Keratinocyte (primary cell): ENCODE measurements around the gene TBCD. TPM values are rescaled to one million over a fixed set of nuclear protein-coding genes. Genes with fewer than 3 reads are reported as not detected.

Experiments
- DNase-seq: peaks from one replicate; pipeline ENCODE4 v3.0.0-alpha.2; 2011; ENCODE audit warnings: low read depth, missing footprints, low spot score
- FAIRE-seq: peaks from 2 replicates; lab custom pipeline; 2011; peaks lifted over from hg19 to GRCh38; lab: Jason Lieb, UNC
- H2AFZ ChIP-seq: 2 replicates; pipeline ENCODE4 v1.6.0; 2012; ENCODE audit warnings: low read length, control low read depth, inconsistent platforms; ENCODE audit not compliant: control insufficient read depth
- H3K27ac ChIP-seq: 2 replicates; pipeline ENCODE4 v1.5.1; 2011; ENCODE audit warnings: low read length; ENCODE audit not compliant: control insufficient read depth, insufficient read depth
- H3K27me3 ChIP-seq: 3 replicates; pipeline ENCODE4 v1.6.0; 2011; ENCODE audit warnings: low read length; ENCODE audit not compliant: control insufficient read depth, insufficient read depth; ENCODE audit errors: extremely low read depth
- H3K36me3 ChIP-seq, 2 experiments: 2 replicates in 1 of 2; 3 replicates in 1 of 2; pipeline ENCODE4 v1.5.1; 2011; ENCODE audit warnings: low read length in 2 of 2, mild to moderate bottlenecking in 1 of 2; ENCODE audit not compliant: control insufficient read depth in 2 of 2, insufficient read depth in 2 of 2; ENCODE audit errors: extremely low read depth in 1 of 2
- H3K4me1 ChIP-seq: 3 replicates; pipeline ENCODE4 v1.5.1; 2011; ENCODE audit warnings: low read length; ENCODE audit not compliant: control insufficient read depth, insufficient read depth; ENCODE audit errors: extremely low read depth
- H3K4me2 ChIP-seq: 3 replicates; pipeline ENCODE4 v1.6.0; 2011; ENCODE audit warnings: low read depth, low read length; ENCODE audit not compliant: control insufficient read depth, insufficient read depth; ENCODE audit errors: extremely low read depth
- H3K4me3 ChIP-seq, 3 experiments: fragments of 200-600 bp in 1 of 3; sonication (generic) in 1 of 3; 2 replicates in 2 of 3; 3 replicates in 1 of 3; pipeline ENCODE4 v1.5.1; 2011 to 2016; ENCODE audit warnings: low read length in 3 of 3, mild to moderate bottlenecking in 3 of 3, control low read depth in 2 of 3, inconsistent platforms in 1 of 3, low read depth in 1 of 3, mixed read lengths in 1 of 3, mixed run types in 1 of 3, moderate library complexity in 1 of 3; ENCODE audit not compliant: control insufficient read depth in 2 of 3, insufficient read depth in 2 of 3; ENCODE audit errors: extremely low read depth in 1 of 3
- H3K79me2 ChIP-seq: 2 replicates; pipeline ENCODE4 v1.6.0; 2012; ENCODE audit warnings: low read length; ENCODE audit not compliant: control insufficient read depth, insufficient read depth
- H3K9ac ChIP-seq: 3 replicates; pipeline ENCODE4 v1.6.0; 2011; ENCODE audit warnings: low read length; ENCODE audit not compliant: control insufficient read depth, insufficient read depth; ENCODE audit errors: extremely low read depth
- H3K9me1 ChIP-seq: 3 replicates; pipeline ENCODE4 v1.6.0; 2011; ENCODE audit warnings: low read length; ENCODE audit not compliant: control insufficient read depth, insufficient read depth; ENCODE audit errors: extremely low read depth
- H3K9me3 ChIP-seq: 2 replicates; pipeline ENCODE4 v1.5.1; 2012; ENCODE audit warnings: low read depth, low read length; ENCODE audit not compliant: control insufficient read depth
- H4K20me1 ChIP-seq: 3 replicates; pipeline ENCODE4 v1.6.0; 2011; ENCODE audit warnings: low read length; ENCODE audit not compliant: control insufficient read depth, insufficient read depth; ENCODE audit errors: extremely low read depth
- CTCF ChIP-seq, 3 experiments: IDR thresholded peaks in 1 of 3; conservative IDR thresholded peaks in 1 of 3; optimal IDR thresholded peaks in 1 of 3; 2 replicates in 2 of 3; 3 replicates in 1 of 3; pipeline versions ENCODE3 to v1.5.1; 2011; ENCODE audit warnings: low read length in 3 of 3, mild to moderate bottlenecking in 3 of 3, moderate library complexity in 2 of 3, control low read depth in 1 of 3, inconsistent platforms in 1 of 3; ENCODE audit not compliant: insufficient read depth in 2 of 3; ENCODE audit errors: extremely low read depth in 1 of 3
- EZH2 ChIP-seq: IDR thresholded peaks from one replicate; pipeline ENCODE4 v1.6.1; 2012; ENCODE audit warnings: inconsistent platforms, mild to moderate bottlenecking, low read length, moderate library complexity
- dilution Hi-C: fragments of 300-500 bp; cut with MboI; formaldehyde crosslinking; loops from one replicate; pipeline ENCODE4 v1.7.0; 2020; ENCODE audit warnings: low sequenced_read_pairs; ENCODE audit not compliant: extremely low pct_ligation_motif_present
- polyA plus RNA-seq, 5 experiments: library from polyadenylated mRNA; depleted of rRNA in 3 of 5; stranded (reverse) in 3 of 5; stranded (forward) in 1 of 5; unstranded in 1 of 5; fragments of >200 nt; gene quantifications; 1 replicate in 1 of 5; 2 replicates in 3 of 5; 3 replicates in 1 of 5; pipeline versions ENCODE4 v1.2.1 to v1.2.3, GENCODE V29; 2011 to 2012; ENCODE audit warnings: missing spikeins in 2 of 5, low read depth in 1 of 5, low replicate concordance in 1 of 5

TBCD gene
- polyA plus RNA-seq, 1 donor (not counting 4 experiments of a cell fraction or from before 2014, with no cell fraction given) = 36.2 TPM

DNA sequence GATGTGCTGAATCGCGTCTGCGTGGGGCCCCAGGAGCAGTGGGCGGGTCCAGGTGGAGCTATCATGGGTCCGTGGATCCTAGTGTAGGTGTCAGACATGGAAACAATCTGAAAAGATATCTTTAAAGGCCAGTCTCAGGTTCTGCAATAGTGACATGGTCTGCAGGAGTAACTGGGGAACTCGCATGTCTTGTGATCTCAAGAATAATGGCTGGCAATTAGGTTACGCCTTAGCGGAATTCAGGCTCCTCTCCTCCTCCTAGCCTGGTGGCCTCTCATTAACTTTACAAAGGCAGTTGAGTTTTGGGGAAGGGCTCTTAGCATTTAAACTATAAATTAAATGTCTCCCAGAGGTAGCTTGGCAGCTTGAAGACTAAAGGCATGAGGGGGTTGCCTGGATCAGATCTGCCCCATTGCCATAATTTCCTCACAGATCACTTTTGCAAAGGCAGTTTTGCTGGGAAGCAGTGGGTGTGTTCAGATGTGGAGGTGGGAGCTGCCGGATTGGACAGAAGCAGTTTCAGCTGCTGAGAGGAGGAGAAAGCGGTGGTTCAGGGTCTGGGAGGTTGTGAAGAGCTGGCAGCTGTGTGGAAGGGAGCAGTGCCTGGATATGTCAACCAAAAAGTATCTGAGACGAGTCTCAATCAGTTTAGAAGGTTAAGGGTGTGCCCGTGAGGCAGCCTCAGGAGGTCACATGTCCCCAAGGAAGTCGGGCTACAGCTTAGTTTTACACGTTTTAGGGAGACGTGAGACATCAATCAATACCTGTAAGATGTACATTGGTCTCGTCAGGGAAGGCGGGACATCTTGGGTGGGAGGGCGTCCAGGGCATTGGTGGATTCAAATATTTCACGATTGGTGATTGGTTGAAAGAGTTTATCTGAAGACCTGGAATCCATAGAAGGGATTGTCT, 2.7 kb downstream of the TBCD start:
- H3K9me1 ChIP-seq = peaks cover 3% of the 10 kb centered on the region
- H3K4me1 ChIP-seq = peaks cover 26% of the 10 kb centered on the region
- dilution Hi-C loops = no loop called here
- H3K4me3 ChIP-seq = peak overlapping the region; percentile 6 to 44 (median 31)
- H3K9ac ChIP-seq = peak overlapping the region; percentile 38
- DNase-seq = peak; percentile 75
- H3K9me3 ChIP-seq = no peaks in the 10 kb centered on the region
- peak overlapping the region; percentile 74 for H2AFZ ChIP-seq
- peaks cover 40% of the 10 kb centered on the region for H3K79me2 ChIP-seq
- H3K27ac ChIP-seq = peak overlapping the region; percentile 48
- FAIRE-seq = peak; percentile 87
- H4K20me1 ChIP-seq = no peaks in the 10 kb centered on the region
- peaks cover 4 to 12% of the 10 kb centered on the region in 2 experiments for H3K36me3 ChIP-seq
- no peaks in the 10 kb centered on the region for H3K27me3 ChIP-seq
- H3K4me2 ChIP-seq = peak overlapping the region; percentile 70
- TF ChIP-seq EZH2 (no peak), CTCF (optimal IDR thresholded peaks at IDR 0.05 in 1 of 3, IDR thresholded peaks at IDR 0.05 in 1 of 3, conservative IDR thresholded peaks at IDR 0.05 in 1 of 3; ENCODE audit: extremely low read depth in 1 of 3, insufficient read depth in 2 of 3, low read length in 3 of 3) (no peak)

GRCh38 chr17:82756166-82756565, 4.3 kb downstream of the TBCD start:
- no peaks in the 10 kb centered on the region for H3K9me3 ChIP-seq
- H3K9ac ChIP-seq = no peak overlapping the region
- H3K4me2 ChIP-seq = no peak overlapping the region
- FAIRE-seq (no peak), DNase-seq (no peak)
- H2AFZ ChIP-seq = no peak overlapping the region
- H3K36me3 ChIP-seq = peaks cover 6 to 15% of the 10 kb centered on the region in 2 experiments
- H3K9me1 ChIP-seq = peaks cover 3% of the 10 kb centered on the region
- peaks cover 26% of the 10 kb centered on the region for H3K4me1 ChIP-seq
- H3K27me3 ChIP-seq = no peaks in the 10 kb centered on the region
- H4K20me1 ChIP-seq = no peaks in the 10 kb centered on the region
- no peak overlapping the region for H3K4me3 ChIP-seq
- TF ChIP-seq CTCF (optimal IDR thresholded peaks at IDR 0.05 in 1 of 3, IDR thresholded peaks at IDR 0.05 in 1 of 3, conservative IDR thresholded peaks at IDR 0.05 in 1 of 3; ENCODE audit: extremely low read depth in 1 of 3, insufficient read depth in 2 of 3, low read length in 3 of 3) = no peak
- no peak for TF ChIP-seq EZH2
- H3K27ac ChIP-seq = no peak overlapping the region
- peaks cover 49% of the 10 kb centered on the region for H3K79me2 ChIP-seq
- dilution Hi-C loops = no loop called here
